ENCODE measurements around the gene OR2S2.

GRCh38 chr9:35940458-35941407 lies 17.2 kb downstream of the OR2S2 start:
- TF ChIP-seq CTCF (IDR thresholded peaks at IDR 0.05) (no peak), POLR2A (IDR thresholded peaks at IDR 0.05) (no peak)
